HEK293T (cell line): ENCODE data around the gene ADRB1.

Experiments used
- ARNT ChIP-seq: fragments of 450-650 bp; IDR thresholded peaks from 2 replicates; pipeline ENCODE4 v1.6.1; 2017; ENCODE audit warnings: mild to moderate bottlenecking
- BHLHE40 ChIP-seq: fragments of 450-650 bp; IDR thresholded peaks from 2 replicates; pipeline ENCODE4 v1.6.1; 2016; ENCODE audit warnings: mild to moderate bottlenecking, moderate library complexity, borderline replicate concordance
- CTBP1 ChIP-seq: fragments of 450-650 bp; IDR thresholded peaks from 2 replicates; pipeline ENCODE4 v1.6.1; 2016; ENCODE audit warnings: borderline replicate concordance
- ELF4 ChIP-seq: fragments of 450-650 bp; IDR thresholded peaks from 2 replicates; pipeline ENCODE4 v1.6.1; 2017; ENCODE audit warnings: antibody characterized with exemption
- FOXA1 ChIP-seq: fragments of 450-650 bp; IDR thresholded peaks from 2 replicates; pipeline ENCODE4 v1.6.1; 2016; ENCODE audit warnings: mild to moderate bottlenecking
- FOXK2 ChIP-seq: fragments of 450-650 bp; IDR thresholded peaks from 2 replicates; pipeline ENCODE4 v1.6.1; 2016; ENCODE audit warnings: mild to moderate bottlenecking
- FOXM1 ChIP-seq: fragments of 450-650 bp; IDR thresholded peaks from 2 replicates; pipeline ENCODE4 v1.6.1; 2017; ENCODE audit warnings: mild to moderate bottlenecking, borderline replicate concordance
- HDGF ChIP-seq: fragments of 450-650 bp; IDR thresholded peaks from 2 replicates; pipeline ENCODE4 v1.6.1; 2017; ENCODE audit warnings: antibody characterized with exemption, borderline replicate concordance
- L3MBTL2 ChIP-seq: fragments of 450-650 bp; conservative IDR thresholded peaks from 2 replicates; pipeline ENCODE4 v1.6.1; 2016; ENCODE audit warnings: mild to moderate bottlenecking
- NFRKB ChIP-seq: fragments of 450-650 bp; IDR thresholded peaks from 2 replicates; pipeline ENCODE4 v1.6.1; 2016; ENCODE audit warnings: mild to moderate bottlenecking, moderate library complexity
- SP1 ChIP-seq: fragments of 450-650 bp; IDR thresholded peaks from 2 replicates; pipeline ENCODE4 v1.6.1; 2017
- SUZ12 ChIP-seq: fragments of 450-650 bp; IDR thresholded peaks from 2 replicates; pipeline ENCODE4 v1.6.1; 2016; ENCODE audit warnings: mild to moderate bottlenecking
- TARDBP ChIP-seq: fragments of 450-650 bp; IDR thresholded peaks from 2 replicates; pipeline ENCODE4 v1.6.1; 2016
- ZNF384 ChIP-seq: fragments of 450-650 bp; IDR thresholded peaks from 2 replicates; pipeline ENCODE4 v1.6.1; 2016

- no peak for TF ChIP-seq SP1
- TF ChIP-seq FOXA1, result no peak
- TF ChIP-seq ELF4, result no peak
- TF ChIP-seq HDGF, result no peak
- TF ChIP-seq TARDBP, result no peak
- TF ChIP-seq FOXM1, result no peak
- no peak for TF ChIP-seq L3MBTL2
- no peak for TF ChIP-seq ZNF384
- TF ChIP-seq BHLHE40, result no peak
- TF ChIP-seq FOXK2, result no peak
- no peak for TF ChIP-seq ARNT
- TF ChIP-seq CTBP1, result no peak
- TF ChIP-seq SUZ12, result no peak
- TF ChIP-seq NFRKB, result no peak
Observed at GRCh38 chr10:114057855-114058254, 14.2 kb downstream of the ADRB1 start.
